Chondrocyte (in vitro differentiated cells): ENCODE data around the gene TMEM184A. TPM values are rescaled to one million over a fixed set of nuclear protein-coding genes. Genes with fewer than 3 reads are reported as not detected.

Experiments used
- DNase-seq: peaks from one replicate; pipeline ENCODE4 v3.0.0; 2021; ENCODE audit warnings: mixed read lengths, low spot score
- H3K27ac Mint-ChIP-seq: one replicate; pipeline ENCODE4 v1.8.0; 2021; ENCODE audit warnings: mild to moderate bottlenecking, moderate library complexity, mixed read lengths; ENCODE audit not compliant: unreplicated experiment
- H3K27me3 Mint-ChIP-seq: 2 replicates; pipeline ENCODE4 v1.8.0; 2021; ENCODE audit warnings: low read depth, mixed read lengths
- H3K36me3 Mint-ChIP-seq: 2 replicates; pipeline ENCODE4 v1.8.0; 2021; ENCODE audit warnings: low read depth, mixed read lengths
- H3K4me1 Mint-ChIP-seq: 2 replicates; pipeline ENCODE4 v1.8.0; 2021; ENCODE audit warnings: low read depth, mild to moderate bottlenecking, mixed read lengths
- H3K4me3 Mint-ChIP-seq: one replicate; pipeline ENCODE4 v1.8.0; 2021; ENCODE audit warnings: mild to moderate bottlenecking, moderate library complexity, mixed read lengths; ENCODE audit not compliant: unreplicated experiment
- H3K9me3 Mint-ChIP-seq: 2 replicates; pipeline ENCODE4 v1.8.0; 2021; ENCODE audit warnings: low read depth, mixed read lengths
- CTCF ChIP-seq: fragments of 200-600 bp; sonication (generic); IDR thresholded peaks from 2 replicates; pipeline ENCODE4 v1.5.0; 2021; ENCODE audit warnings: antibody characterized with exemption, mild to moderate bottlenecking, moderate library complexity
- total RNA-seq: library from RNA; stranded (reverse); gene quantifications from 3 replicates; pipeline ENCODE4 v1.2.1, GENCODE V29; 2021

The TMEM184A gene
- total RNA-seq, 1 donor from 2014 or later: 0.07 TPM

- H3K4me3 Mint-ChIP-seq: peak overlapping the region; percentile 35
- no peak for TF ChIP-seq CTCF
- no peaks in the 10 kb centered on the region for H3K9me3 Mint-ChIP-seq
- no peak overlapping the region for H3K27ac Mint-ChIP-seq
- DNase-seq: no peak
- peaks cover 4% of the 10 kb centered on the region for H3K36me3 Mint-ChIP-seq
- H3K4me1 Mint-ChIP-seq: peaks cover 25% of the 10 kb centered on the region
- no peaks in the 10 kb centered on the region for H3K27me3 Mint-ChIP-seq
Observed at GRCh38 chr7:1505731-1506550, 50.1 kb downstream of the TMEM184A start.

GRCh38 chr7:1503816-1504775, 51.9 kb downstream of the TMEM184A start, which contains the start of gene INTS1:
INTS1 (minus strand) TSS chr7:1504389; CDS start chr7:1503960, 429 bp downstream.
- peak; percentile 94 for DNase-seq
- Mint-ChIP-seq H3K27me3 (no peaks in the 10 kb centered on the region), H3K9me3 (no peaks in the 10 kb centered on the region), H3K4me3 (peak within 1 kb of the TSS; percentile 81), H3K36me3 (peaks cover 9% of the 10 kb centered on the region), H3K4me1 (peaks cover 25% of the 10 kb centered on the region), H3K27ac (peak within 1 kb of the TSS; percentile 77)
- TF ChIP-seq CTCF: peak; percentile 91

- H3K4me3 Mint-ChIP-seq: peak overlapping the region; percentile 81
- peaks cover 9% of the 10 kb centered on the region for H3K36me3 Mint-ChIP-seq
- H3K27ac Mint-ChIP-seq: peak overlapping the region; percentile 77
- no peak for DNase-seq
- no peaks in the 10 kb centered on the region for H3K27me3 Mint-ChIP-seq
- no peaks in the 10 kb centered on the region for H3K9me3 Mint-ChIP-seq
- TF ChIP-seq CTCF: no peak
- peaks cover 25% of the 10 kb centered on the region for H3K4me1 Mint-ChIP-seq
Observed at GRCh38 chr7:1503390-1503789, 52.6 kb downstream of the TMEM184A start.

- no peak for DNase-seq
- TF ChIP-seq CTCF: no peak
- H3K9me3 Mint-ChIP-seq: no peaks in the 10 kb centered on the region
- H3K4me1 Mint-ChIP-seq: peaks cover 25% of the 10 kb centered on the region
- peaks cover 11% of the 10 kb centered on the region for H3K36me3 Mint-ChIP-seq
- H3K4me3 Mint-ChIP-seq: peak overlapping the region; percentile 81
- H3K27ac Mint-ChIP-seq: peak overlapping the region; percentile 45
- no peaks in the 10 kb centered on the region for H3K27me3 Mint-ChIP-seq
Observed at GRCh38 chr7:1502845-1503244, 53.2 kb downstream of the TMEM184A start.
